Mesodermal cell (in vitro differentiated cells): ENCODE results near the gene ERBB4.
"Not testable (repeated sequence)": the region's sequence is repeated elsewhere in the genome, so short reads cannot be mapped to it uniquely, and the experiment has no call there.

Source experiments
- H3K27ac ChIP-seq: 2 replicates; pipeline ENCODE4 v1.7.0; 2013; ENCODE audit warnings: mild to moderate bottlenecking, low read depth, low read length, moderate library complexity; ENCODE audit not compliant: severe bottlenecking
- H3K36me3 ChIP-seq: 2 replicates; pipeline ENCODE4 v1.7.1; 2013; ENCODE audit warnings: mild to moderate bottlenecking, low read length, moderate library complexity; ENCODE audit not compliant: control insufficient read depth, insufficient read depth
- H3K4me1 ChIP-seq: one replicate; pipeline ENCODE4 v1.7.1; 2013; ENCODE audit warnings: mild to moderate bottlenecking, low read length; ENCODE audit not compliant: insufficient read depth, control insufficient read depth, poor library complexity, severe bottlenecking
- H3K4me3 ChIP-seq: 2 replicates; pipeline ENCODE4 v1.7.0; 2013; ENCODE audit warnings: low read length, control low read depth, mild to moderate bottlenecking; ENCODE audit not compliant: insufficient read depth, poor library complexity, severe bottlenecking; ENCODE audit errors: extremely low read depth
- H3K9me3 ChIP-seq: 2 replicates; pipeline ENCODE4 v1.7.1; 2013; ENCODE audit warnings: mild to moderate bottlenecking, low read length, moderate library complexity; ENCODE audit not compliant: control insufficient read depth
- WGBS, 2 experiments: methylation state at CpG; one replicate each; pipeline ENCODE4 v1.1.5; 2013; ENCODE audit warnings: missing lambda C conversion rate in 2 of 2; ENCODE audit not compliant: insufficient coverage in 2 of 2; 5-methylcytosine and 5-hydroxymethylcytosine counted together

ERBB4 gene

DNA sequence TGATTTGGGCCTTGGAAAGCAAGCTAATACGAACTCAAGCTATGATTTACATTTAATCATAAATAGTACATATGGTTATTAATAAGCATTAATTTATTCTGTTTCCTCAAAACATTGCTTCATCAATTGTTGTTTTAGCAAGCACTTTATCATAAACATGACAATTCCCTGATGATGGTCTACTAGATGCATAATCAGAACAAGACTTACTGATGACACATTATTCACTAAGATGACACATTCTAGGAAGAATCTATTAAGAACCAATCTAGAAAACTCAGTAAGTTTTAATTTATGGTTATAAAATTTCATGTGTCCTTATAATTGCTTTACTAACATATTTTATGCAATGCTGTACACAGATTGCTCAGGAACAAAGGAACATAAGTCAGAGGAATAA, 815.2 kb downstream of the ERBB4 start:
- Histone ChIP-seq H3K4me1 (no peaks in the 10 kb centered on the region), H3K9me3 (no peaks in the 10 kb centered on the region), H3K4me3 (no peak overlapping the region), H3K27ac (no peak overlapping the region), H3K36me3 (no peaks in the 10 kb centered on the region)
- WGBS, 2 experiments, result no CpG with 5 or more reads among the region's 1 CpG

DNA sequence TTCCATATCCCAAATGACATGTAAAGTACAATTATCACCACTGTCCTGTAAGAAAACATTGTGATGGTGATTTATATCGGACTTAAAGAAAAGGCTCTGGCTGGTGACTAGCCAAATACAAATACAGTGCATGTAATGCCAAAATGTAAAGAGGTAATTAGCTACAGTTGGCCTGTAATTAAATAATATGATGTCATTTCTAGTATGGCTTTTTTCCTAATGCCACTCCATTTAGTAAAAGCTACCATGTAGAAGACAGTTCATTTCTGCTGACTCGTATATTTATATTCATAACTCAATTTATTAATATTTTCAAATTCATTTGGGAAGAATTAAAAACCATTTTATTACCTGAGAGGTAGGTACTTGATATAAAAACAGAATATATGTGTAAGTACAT, 815.7 kb downstream of the ERBB4 start:
- no peaks in the 10 kb centered on the region for H3K9me3 ChIP-seq
- WGBS, 2 experiments, result no CpG with 5 or more reads among the region's 2 CpGs
- no peaks in the 10 kb centered on the region for H3K36me3 ChIP-seq
- no peaks in the 10 kb centered on the region for H3K4me1 ChIP-seq
- H3K4me3 ChIP-seq, result no peak overlapping the region
- H3K27ac ChIP-seq, result no peak overlapping the region

DNA sequence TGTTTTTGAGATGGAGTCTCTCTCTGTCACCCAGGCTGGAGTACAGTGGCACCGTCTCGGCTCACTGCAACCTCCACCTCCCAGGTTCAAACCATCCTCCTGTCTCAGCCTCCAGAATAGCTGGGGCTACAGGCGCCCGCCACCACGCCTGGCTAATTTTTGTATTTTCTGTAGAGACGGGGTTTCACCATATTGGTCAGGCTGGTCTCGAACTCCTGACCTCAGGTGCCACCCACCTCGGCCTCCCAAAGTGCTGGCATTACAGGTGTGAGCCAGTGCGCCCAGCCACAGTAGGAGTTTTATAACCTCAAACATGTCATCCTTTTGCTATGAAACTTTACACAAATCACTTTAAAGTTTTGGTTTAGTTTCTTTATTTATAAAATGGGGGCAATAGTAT, 816.7 kb downstream of the ERBB4 start:
- not testable (repeated sequence) for H3K27ac ChIP-seq, H3K36me3 ChIP-seq, H3K4me3 ChIP-seq, H3K4me1 ChIP-seq, H3K9me3 ChIP-seq
- WGBS, 2 experiments, result 69 to 93% methylated on average over 6 to 8 of the region's 9 CpGs

DNA sequence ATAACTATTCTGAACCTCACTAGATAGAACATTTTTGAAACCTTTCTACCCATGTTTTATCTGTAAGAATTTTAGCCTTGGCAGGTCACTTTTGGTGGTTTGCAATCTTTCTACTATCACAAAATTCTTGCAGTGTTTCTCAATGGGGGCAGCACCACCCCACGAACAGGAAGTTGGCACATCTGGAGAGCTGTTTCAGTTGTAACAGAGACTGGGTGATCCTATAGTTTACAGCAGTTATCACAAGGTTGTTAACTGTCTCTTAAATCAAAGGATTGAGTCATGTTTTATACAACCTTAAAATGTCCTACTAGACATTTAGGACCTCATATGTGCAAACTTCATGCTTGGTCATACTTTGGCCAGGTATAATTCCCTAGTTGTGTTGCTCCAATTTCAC, 829.2 kb downstream of the ERBB4 start:
- Histone ChIP-seq H3K4me3 (no peak overlapping the region), H3K36me3 (no peaks in the 10 kb centered on the region), H3K4me1 (no peaks in the 10 kb centered on the region), H3K9me3 (no peaks in the 10 kb centered on the region), H3K27ac (no peak overlapping the region)
- WGBS, 2 experiments, result 100% methylated on average over 1 of the region's 1 CpG; no CpG with 5 or more reads in 1 of the 2 experiments

DNA sequence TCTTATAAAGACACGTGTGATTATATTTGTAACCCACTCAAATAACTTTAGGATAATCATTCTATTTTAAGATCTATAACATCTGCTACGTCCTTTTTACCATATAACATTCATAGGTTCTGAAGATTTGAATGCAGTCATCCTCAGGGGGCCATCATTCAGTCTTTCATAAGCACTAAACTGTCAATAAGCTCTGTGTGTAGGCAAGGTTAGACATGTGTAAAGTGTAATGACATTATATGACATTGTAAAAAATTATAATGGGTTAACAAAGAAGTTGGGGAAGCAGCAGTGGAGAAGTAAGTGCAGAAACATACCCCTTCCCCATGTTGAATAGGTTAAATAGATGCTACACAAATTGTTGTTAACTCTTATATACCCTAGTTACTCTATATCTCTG, 845.9 kb downstream of the ERBB4 start:
- H3K27ac ChIP-seq, result no peak overlapping the region
- no peaks in the 10 kb centered on the region for H3K36me3 ChIP-seq
- no peaks in the 10 kb centered on the region for H3K9me3 ChIP-seq
- H3K4me3 ChIP-seq, result no peak overlapping the region
- H3K4me1 ChIP-seq, result no peaks in the 10 kb centered on the region
- 83 to 100% methylated on average over 1 of the region's 2 CpGs for WGBS, 2 experiments

DNA sequence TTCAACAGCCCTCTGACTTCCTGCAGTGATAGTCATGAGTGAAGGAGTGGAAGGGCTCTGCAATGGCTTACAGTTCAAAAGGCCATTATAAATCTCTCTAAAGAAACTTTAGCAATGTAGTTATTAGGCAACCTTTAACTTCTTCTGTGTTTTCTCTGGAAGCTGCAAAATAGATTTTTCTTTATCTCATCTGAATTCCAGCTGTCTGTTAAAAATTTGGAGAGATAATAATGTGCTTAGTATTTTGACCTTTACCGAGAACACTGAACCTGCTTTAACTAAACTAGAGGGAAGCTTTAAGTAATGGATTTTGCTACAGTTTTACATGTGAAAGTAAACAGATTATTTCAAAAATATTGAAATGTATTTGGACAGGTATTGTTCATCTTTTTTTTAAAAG, 847.9 kb downstream of the ERBB4 start:
- no CpG with 5 or more reads among the region's 1 CpG for WGBS, 2 experiments
- Histone ChIP-seq H3K4me3 (no peak overlapping the region), H3K9me3 (no peaks in the 10 kb centered on the region), H3K4me1 (no peaks in the 10 kb centered on the region), H3K27ac (no peak overlapping the region), H3K36me3 (no peaks in the 10 kb centered on the region)

DNA sequence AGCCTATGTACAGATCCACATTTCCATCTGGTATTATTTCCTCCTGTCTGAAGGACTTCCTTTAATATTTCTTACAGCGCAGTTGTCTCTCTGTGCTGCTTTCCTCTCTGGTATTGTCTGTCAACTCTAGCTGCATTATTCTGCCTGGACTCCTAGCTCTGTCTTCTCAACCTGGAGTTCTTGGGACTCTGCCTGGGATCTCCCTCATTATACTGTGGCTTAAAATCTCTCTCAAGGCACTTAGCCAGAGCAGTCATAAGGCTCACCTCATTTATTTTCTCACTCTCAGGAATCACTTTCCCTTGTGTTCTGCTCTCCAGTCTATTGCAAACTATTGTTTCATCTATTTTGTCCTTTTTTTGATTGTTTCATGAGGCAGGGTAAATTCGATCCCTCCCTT, 850.4 kb downstream of the ERBB4 start:
- Histone ChIP-seq H3K4me3 (no peak overlapping the region), H3K4me1 (no peaks in the 10 kb centered on the region), H3K9me3 (no peaks in the 10 kb centered on the region), H3K27ac (no peak overlapping the region), H3K36me3 (no peaks in the 10 kb centered on the region)
- 83 to 87% methylated on average over 1 of the region's 2 CpGs for WGBS, 2 experiments

DNA sequence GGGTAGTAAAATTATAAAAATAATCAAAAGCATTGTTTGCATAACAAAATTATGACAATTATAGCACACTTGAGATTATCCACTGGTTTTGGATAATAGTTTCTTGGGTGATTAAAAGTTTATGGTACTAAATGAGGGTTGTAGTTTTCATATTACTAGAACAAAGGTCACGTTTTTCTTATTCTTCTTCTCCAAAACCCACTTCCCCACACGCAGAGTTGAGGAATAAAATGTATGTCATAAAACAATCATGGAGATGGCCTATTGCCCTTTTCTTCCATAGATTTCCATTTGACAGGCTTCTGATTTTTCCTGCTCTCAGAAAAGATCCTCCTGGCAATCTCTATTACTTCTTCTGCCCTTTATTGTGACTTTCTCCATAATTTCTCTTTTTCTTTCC, 863.9 kb downstream of the ERBB4 start:
- H3K4me3 ChIP-seq, result no peak overlapping the region
- H3K4me1 ChIP-seq, result no peaks in the 10 kb centered on the region
- no peaks in the 10 kb centered on the region for H3K36me3 ChIP-seq
- no peak overlapping the region for H3K27ac ChIP-seq
- no peaks in the 10 kb centered on the region for H3K9me3 ChIP-seq
- no CpG with 5 or more reads among the region's 2 CpGs for WGBS, 2 experiments

DNA sequence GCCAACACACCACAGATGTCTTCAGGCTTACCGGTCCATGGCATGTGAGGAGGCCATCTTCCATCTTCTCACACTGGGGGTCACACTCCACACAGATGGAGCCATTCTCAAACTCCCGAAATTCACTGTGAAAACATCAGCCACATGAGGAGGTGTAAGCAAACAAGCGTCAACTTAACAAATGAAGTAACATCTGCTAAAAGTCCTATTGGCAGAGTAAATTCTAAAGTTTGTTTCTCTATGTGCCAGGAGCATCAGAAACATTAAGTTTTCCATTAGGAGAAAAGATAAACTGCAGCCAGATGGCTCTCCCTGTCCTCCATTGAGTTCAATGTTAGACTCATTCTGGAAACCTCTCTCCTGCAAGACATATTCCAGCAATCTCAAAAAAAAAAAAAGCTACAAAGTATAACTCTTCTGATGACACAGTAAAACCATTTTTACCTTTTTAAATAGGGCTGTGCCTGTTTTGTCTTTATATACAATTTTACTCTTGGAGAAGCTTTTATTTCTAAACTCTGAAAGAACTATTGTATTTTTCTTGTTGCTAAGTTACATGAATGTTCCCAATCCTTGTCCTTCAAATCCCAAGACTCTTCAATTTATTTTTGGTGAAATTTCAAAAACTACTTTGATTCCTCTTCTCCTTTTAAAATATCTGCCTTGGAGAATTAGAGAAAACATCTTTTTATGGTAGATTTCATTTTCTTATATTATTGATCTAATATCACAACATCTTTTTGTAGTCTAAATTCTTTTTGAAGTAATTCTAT, 865.3 kb downstream of the ERBB4 start:
- Histone ChIP-seq H3K4me1 (no peaks in the 10 kb centered on the region), H3K4me3 (no peak overlapping the region), H3K36me3 (no peaks in the 10 kb centered on the region), H3K9me3 (no peaks in the 10 kb centered on the region), H3K27ac (no peak overlapping the region)
- WGBS, 2 experiments, result 100% methylated on average over 1 to 3 of the region's 3 CpGs

DNA sequence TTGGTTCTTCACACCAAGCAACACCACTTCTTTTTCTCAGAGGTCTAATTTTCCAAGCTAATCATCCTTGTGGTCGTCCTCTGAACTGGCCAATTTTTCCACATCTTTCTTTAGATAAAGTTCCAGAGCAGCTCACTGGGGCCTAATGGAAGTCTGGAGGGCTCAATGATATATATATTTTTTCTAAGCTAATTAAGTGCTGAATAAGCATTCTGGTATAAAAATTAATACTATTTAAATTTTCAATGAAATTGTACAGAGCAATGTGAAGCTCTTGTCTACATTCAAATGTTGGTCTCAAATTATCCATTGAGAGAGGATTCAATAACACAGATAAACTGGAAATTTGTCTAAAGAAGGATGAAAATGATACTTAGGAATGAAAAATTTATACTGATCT, 866.6 kb downstream of the ERBB4 start:
- Histone ChIP-seq H3K4me1 (no peaks in the 10 kb centered on the region), H3K9me3 (no peaks in the 10 kb centered on the region), H3K36me3 (no peaks in the 10 kb centered on the region), H3K4me3 (no peak overlapping the region), H3K27ac (no peak overlapping the region)
- 60% methylated on average over 1 of the region's 1 CpG; no CpG with 5 or more reads in 1 of the 2 experiments for WGBS, 2 experiments

DNA sequence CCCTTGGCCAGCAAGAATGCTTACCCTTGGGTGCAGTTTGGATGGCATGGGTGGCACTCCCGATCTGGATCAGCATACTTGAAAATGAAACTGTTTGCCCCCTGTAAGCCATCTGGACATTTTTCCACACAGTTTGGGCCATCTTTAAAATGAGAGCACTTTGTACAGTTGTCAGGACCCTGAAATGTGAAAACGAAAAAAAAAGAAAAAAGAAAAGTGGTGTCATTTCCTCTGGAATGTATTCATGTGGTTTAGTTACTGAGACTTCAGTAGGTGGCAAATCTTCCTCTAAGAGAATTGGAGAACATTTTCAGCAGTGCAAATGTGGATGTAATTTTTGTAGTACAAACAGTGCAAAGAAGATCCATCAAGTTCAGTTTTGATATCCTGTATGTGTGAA, 873.3 kb downstream of the ERBB4 start:
- no peaks in the 10 kb centered on the region for H3K4me1 ChIP-seq
- no peaks in the 10 kb centered on the region for H3K9me3 ChIP-seq
- H3K4me3 ChIP-seq, result no peak overlapping the region
- no peaks in the 10 kb centered on the region for H3K36me3 ChIP-seq
- no peak overlapping the region for H3K27ac ChIP-seq
- WGBS, 2 experiments, result 73 to 80% methylated on average over 2 of the region's 2 CpGs
